ENCODE measurements around the gene GRIA2.

Gene GRIA2

GRCh38 chr4:157265281-157265680 lies 44.8 kb downstream of the GRIA2 start:
- no peak for DNase-seq

- no peak for DNase-seq
Measured at GRCh38 chr4:157270108-157270507, 49.6 kb downstream of the GRIA2 start.

GRCh38 chr4:157270552-157270951 lies 50.0 kb downstream of the GRIA2 start:
- no peak for DNase-seq

- DNase-seq = no peak
Measured at GRCh38 chr4:157271166-157271869, 50.8 kb downstream of the GRIA2 start.

GRCh38 chr4:157280673-157281072 lies 60.1 kb downstream of the GRIA2 start:
- no peak for DNase-seq

GRCh38 chr4:157282019-157282418 lies 61.5 kb downstream of the GRIA2 start:
- no peak for DNase-seq

- DNase-seq = no peak
Measured at GRCh38 chr4:157287445-157287844, 66.9 kb downstream of the GRIA2 start.

- DNase-seq = no peak
Measured at GRCh38 chr4:157290622-157291021, 70.1 kb downstream of the GRIA2 start.

- DNase-seq = no peak
Measured at GRCh38 chr4:157291071-157291470, 70.5 kb downstream of the GRIA2 start.

- DNase-seq = no peak
Measured at GRCh38 chr4:157293673-157294072, 73.1 kb downstream of the GRIA2 start.

GRCh38 chr4:157294575-157294974 lies 74.0 kb downstream of the GRIA2 start:
- no peak for DNase-seq

- no peak for DNase-seq
Measured at GRCh38 chr4:157300701-157301100, 80.2 kb downstream of the GRIA2 start.

GRCh38 chr4:157303471-157303960 lies 83.0 kb downstream of the GRIA2 start:
- no peak for DNase-seq

- no peak for DNase-seq
Measured at GRCh38 chr4:157304769-157305168, 84.2 kb downstream of the GRIA2 start.

- no peak for DNase-seq
Measured at GRCh38 chr4:157312702-157313101, 92.2 kb downstream of the GRIA2 start.

- no peak for DNase-seq
Measured at GRCh38 chr4:157314906-157315305, 94.4 kb downstream of the GRIA2 start.

- DNase-seq = no peak
Measured at GRCh38 chr4:157315968-157316367, 95.4 kb downstream of the GRIA2 start.

GRCh38 chr4:157320092-157320491 lies 99.6 kb downstream of the GRIA2 start:
- no peak for DNase-seq

- DNase-seq = no peak
Measured at GRCh38 chr4:157327666-157328065, 107.1 kb downstream of the GRIA2 start.

GRCh38 chr4:157357887-157358286 lies 137.4 kb downstream of the GRIA2 start:
- DNase-seq = no peak

- DNase-seq = no peak
Measured at GRCh38 chr4:157358439-157358838, 137.9 kb downstream of the GRIA2 start.

GRCh38 chr4:157358851-157359250 lies 138.3 kb downstream of the GRIA2 start:
- no peak for DNase-seq

- no peak for DNase-seq
Measured at GRCh38 chr4:157363360-157363759, 142.8 kb downstream of the GRIA2 start.

- no peak for DNase-seq
Measured at GRCh38 chr4:157372154-157372553, 151.6 kb downstream of the GRIA2 start.

- no peak for DNase-seq
Measured at GRCh38 chr4:157372567-157372966, 152.0 kb downstream of the GRIA2 start.

Data from stimulated activated naive CD4-positive, alpha-beta T cell treated with Interleukin-2 at 50 U/mL for 16 hours (primary cell).